GM20000 (cell line): Measurements from ENCODE around the gene OTULIN.

Experiments used
- DNase-seq: peaks from one replicate; pipeline ENCODE4 v3.0.0; 2012; ENCODE audit warnings: low spot score
- TF ChIP-seq, protein P1 (sequence below): IDR thresholded peaks from 2 replicates; pipeline ENCODE4 v1.5.1; 2012; ENCODE audit warnings: mild to moderate bottlenecking, control low read depth; ENCODE audit errors: extremely low read depth, missing control alignments

Gene OTULIN

DNA sequence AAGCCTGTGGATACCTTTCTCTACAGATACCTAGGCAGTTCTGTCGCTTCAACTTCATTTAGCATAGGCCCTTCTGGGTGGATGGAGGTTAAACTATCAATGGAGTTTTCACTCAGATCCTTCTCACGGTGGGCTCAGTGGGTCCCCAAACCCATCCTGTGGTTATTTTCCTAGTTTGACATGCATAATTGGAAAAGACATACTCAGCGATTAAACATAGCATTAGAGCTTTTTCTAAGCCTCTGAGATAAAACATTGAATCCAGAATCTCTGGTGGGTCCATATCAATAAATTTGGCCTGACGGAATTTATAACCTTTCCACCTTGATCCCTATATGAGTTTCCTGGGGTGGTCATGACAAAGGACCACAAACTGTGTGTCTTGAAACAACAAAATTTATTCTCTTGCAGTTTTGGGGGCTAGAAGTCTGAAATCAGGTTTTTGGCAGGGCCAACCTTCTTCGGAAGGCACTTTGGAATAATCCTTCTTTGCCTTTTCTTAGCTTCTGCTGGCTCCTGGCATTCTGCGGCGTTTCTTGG, 1.7 kb upstream of the OTULIN start:
- no peak for DNase-seq
- TF ChIP-seq, protein P1, sequence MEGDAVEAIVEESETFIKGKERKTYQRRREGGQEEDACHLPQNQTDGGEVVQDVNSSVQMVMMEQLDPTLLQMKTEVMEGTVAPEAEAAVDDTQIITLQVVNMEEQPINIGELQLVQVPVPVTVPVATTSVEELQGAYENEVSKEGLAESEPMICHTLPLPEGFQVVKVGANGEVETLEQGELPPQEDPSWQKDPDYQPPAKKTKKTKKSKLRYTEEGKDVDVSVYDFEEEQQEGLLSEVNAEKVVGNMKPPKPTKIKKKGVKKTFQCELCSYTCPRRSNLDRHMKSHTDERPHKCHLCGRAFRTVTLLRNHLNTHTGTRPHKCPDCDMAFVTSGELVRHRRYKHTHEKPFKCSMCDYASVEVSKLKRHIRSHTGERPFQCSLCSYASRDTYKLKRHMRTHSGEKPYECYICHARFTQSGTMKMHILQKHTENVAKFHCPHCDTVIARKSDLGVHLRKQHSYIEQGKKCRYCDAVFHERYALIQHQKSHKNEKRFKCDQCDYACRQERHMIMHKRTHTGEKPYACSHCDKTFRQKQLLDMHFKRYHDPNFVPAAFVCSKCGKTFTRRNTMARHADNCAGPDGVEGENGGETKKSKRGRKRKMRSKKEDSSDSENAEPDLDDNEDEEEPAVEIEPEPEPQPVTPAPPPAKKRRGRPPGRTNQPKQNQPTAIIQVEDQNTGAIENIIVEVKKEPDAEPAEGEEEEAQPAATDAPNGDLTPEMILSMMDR, result no peak

DNA sequence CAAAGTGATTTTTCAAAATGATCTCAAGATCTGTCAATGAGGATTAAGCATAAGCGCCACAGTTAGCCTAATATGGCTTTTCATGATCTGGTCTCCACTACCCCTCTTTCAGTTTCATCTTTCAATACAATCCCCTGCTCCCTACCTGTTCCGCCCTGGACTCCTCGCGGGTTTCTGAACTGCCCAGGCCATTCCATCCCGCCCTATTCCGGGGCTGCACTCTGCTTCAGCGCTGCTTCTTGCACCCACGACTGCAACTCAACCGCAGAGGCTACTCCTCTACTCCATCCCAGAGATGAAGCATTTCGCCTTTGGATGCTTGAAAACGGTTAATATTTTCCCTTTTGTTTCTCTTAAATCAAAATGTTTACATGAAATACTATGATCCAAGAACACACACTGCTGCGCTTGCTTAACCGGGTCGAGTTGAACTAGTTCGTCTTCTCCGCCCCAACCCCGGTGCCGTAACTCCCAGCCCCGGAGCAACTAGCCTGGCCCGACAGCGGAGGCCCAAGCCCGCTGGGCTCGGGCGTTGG, 716 bp upstream of the OTULIN start:
- DNase-seq, result peak; percentile 60
- TF ChIP-seq, protein P1, result no peak

DNA sequence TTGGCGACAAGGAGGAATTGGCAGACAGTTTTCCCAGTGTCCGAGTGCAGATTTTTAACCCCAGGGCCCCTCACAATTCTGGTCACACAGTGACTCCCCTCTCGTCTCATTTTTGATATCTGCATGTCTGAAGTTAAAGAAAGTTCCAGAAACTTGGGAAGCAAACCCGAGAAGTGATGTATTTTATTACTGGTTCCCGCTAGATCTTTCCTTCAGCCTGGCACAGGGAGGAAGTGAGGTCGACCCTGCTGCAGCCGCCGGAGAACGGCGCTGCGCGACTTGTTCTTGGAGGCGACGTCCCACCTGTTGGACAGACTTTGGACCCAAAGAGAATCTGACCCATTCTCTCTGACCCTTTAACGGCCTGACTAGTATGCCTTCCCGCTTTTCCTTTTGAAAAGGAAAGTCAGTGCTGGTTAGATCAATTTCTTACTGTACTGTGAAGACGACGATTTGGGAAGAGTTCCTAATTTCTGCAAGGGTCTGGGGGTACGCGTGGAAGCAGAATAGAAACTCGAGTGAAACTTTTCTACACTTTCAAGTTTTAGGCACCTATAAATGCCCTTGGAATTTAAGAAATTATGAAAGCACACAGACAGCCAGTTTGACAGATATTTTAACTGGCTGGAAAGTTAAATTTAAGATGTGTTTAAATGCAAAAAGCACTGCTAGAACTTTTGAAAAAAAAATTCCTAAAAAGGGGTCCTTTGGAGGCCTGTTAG, 744 bp downstream of the OTULIN start:
- TF ChIP-seq, protein P1, result no peak
- peak; percentile 43 for DNase-seq

DNA sequence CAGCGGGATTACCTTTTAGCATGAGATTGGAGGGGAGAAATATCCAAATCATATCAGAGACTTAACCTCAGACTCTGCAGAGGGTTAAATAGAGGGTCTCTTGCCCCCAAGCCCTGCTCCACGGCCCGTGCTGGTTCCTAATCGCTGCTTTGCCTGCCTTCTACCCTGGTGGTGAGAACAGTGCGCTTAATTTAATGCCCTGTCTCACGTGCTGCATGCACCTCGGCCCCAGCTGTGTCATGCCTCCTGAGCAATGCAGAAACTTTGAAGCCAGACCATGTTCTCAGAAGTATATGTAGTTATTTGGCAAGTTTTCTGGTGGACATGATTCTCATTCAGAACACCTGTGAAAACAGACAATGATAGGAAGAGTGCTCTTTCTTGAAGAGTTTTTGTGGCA, 1.4 kb downstream of the OTULIN start:
- TF ChIP-seq, protein P1, result no peak
- peak; percentile 66 for DNase-seq

DNA sequence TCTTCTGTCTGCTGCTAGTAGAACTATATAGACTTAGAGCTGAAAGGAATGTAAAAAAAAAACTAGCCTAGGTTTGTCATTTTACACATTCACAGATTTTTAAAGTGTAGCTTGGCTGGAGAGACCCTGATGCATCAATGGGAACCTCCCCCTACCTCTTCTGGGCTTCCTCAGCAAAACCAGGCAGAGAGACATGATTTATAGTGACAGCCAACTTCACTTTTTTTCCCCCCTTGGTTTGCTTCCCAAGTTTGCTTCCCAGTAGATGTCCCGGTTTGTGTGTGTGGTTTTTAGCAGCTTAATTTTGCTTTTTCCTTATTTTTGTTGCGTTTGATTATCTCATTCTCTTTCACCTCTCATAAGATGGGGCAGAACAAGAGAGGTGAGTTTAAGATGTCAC, 1.8 kb downstream of the OTULIN start:
- TF ChIP-seq, protein P1, result no peak
- no peak for DNase-seq

DNA sequence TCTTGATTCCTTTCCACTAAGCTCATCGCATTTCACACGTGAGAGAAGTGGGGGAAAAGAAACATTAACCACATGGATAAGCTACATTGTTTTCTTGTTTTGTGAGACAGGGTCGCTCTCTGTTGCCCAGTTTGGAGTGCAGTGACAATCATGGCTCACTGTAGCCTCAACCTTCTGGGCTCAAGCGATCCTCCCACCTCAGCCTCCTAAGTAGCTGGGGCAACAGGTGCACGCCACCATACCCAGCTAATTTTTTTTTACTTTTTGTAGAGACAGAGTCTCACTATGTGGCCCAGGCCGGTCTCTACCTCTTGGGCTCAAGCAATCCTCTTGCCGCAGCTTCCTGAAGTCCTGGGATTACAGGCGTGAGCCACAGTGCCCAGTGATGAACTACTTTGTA, 2.8 kb downstream of the OTULIN start:
- TF ChIP-seq, protein P1, result no peak
- DNase-seq, result no peak

DNA sequence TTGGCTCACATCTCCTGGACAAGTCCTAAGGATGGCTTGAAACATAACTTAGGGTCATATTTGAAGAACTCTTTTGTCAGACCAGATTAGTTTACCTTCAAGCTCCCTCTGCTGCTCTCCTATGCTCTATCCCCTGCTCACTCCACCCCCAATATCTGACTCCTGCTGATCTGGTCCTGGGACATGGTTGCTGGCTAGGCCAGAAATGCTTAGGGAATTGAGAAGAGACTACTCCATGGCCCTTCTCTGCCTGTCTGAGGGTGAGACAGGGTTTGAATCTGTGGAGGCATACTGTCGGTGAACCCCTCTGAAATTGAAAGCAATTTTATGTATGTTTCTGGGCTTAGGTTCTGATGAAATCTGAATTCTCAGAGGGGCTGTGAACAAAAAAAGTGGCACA, 3.3 kb downstream of the OTULIN start:
- TF ChIP-seq, protein P1, result no peak
- DNase-seq, result no peak
